ENCODE measurements around the gene PARD3B. TPM values are rescaled to one million over a fixed set of nuclear protein-coding genes. Genes with fewer than 3 reads are reported as not detected.

The PARD3B gene
- total RNA-seq, 1 experiment from 2014 or later = 2.0 TPM

GRCh38 chr2:205103699-205104098 lies 558.4 kb downstream of the PARD3B start:
- RAD21 ChIA-PET (ENCODE audit: low non-redundant PET in 1 of 2, low total read pairs in 2 of 2, uncharacterized antibody in 2 of 2, unreplicated experiment in 2 of 2) = no interaction called here
- CTCF ChIA-PET = no interaction called here
- intact Hi-C loops (cut with micrococcal nuclease) = no loop called here
- Histone ChIP-seq H3K27ac (ENCODE audit: low read depth, low read length) (no peak overlapping the region), H2AFZ (ENCODE audit: low read depth, low read length, poor library complexity, severe bottlenecking) (no peak overlapping the region), H3K9me2 (ENCODE audit: insufficient read depth) (no peaks in the 10 kb centered on the region), H3K9ac (ENCODE audit: low read length) (no peak overlapping the region), H3K79me2 (ENCODE audit: insufficient read depth, low read length) (no peaks in the 10 kb centered on the region), H4K20me1 (ENCODE audit: insufficient read depth) (no peaks in the 10 kb centered on the region), H3K27me3 (ENCODE audit: insufficient read depth, low read length) (no peaks in the 10 kb centered on the region), H3K4me1 (ENCODE audit: control insufficient read depth in 1 of 2, insufficient read depth in 2 of 2, low read length in 2 of 2) (no peaks in the 10 kb centered on the region), H3K4me3 (replicated peaks in 1 of 2; ENCODE audit: low read depth in 1 of 2, low read length in 2 of 2) (no peak overlapping the region), H3K9me3 (ENCODE audit: control insufficient read depth in 1 of 2, insufficient read depth in 1 of 2, low read depth in 1 of 2, low read length in 2 of 2) (no peaks in the 10 kb centered on the region), H3K4me2 (ENCODE audit: low read length) (no peak overlapping the region), H3K36me3 (ENCODE audit: control insufficient read depth in 1 of 2, insufficient read depth in 2 of 2, low read length in 2 of 2) (no peaks in the 10 kb centered on the region)
- DNase-seq (ENCODE audit: low read depth, low spot score) (no peak), ATAC-seq (no peak)
- TF ChIP-seq POLR2AphosphoS5 (IDR thresholded peaks at IDR 0.05; ENCODE audit: low read depth, low read length) = no peak
- TF ChIP-seq REST (IDR thresholded peaks at IDR 0.05; ENCODE audit: low read depth) = no peak
- no peak for TF ChIP-seq ZNF274 (IDR thresholded peaks at IDR 0.05; ENCODE audit: low read depth, low read length)
- no peak for TF ChIP-seq MAX (IDR thresholded peaks at IDR 0.05)
- no peak for TF ChIP-seq SRF (IDR thresholded peaks at IDR 0.05; ENCODE audit: low read depth)
- TF ChIP-seq ATF3 (IDR thresholded peaks at IDR 0.05) = no peak
- no peak for TF ChIP-seq FOSL1 (IDR thresholded peaks at IDR 0.05; ENCODE audit: low read depth)
- no peak for TF ChIP-seq RAD21 (IDR thresholded peaks at IDR 0.05; ENCODE audit: low read depth)
- no peak for TF ChIP-seq CEBPB (IDR thresholded peaks at IDR 0.05; ENCODE audit: low read depth)
- no peak for TF ChIP-seq ZFX (IDR thresholded peaks at IDR 0.05)
- TF ChIP-seq CTCF (IDR thresholded peaks at IDR 0.05 in 2 of 3, conservative IDR thresholded peaks at IDR 0.05 in 1 of 3; ENCODE audit: borderline replicate concordance in 1 of 3, insufficient read depth in 1 of 3, low read depth in 2 of 3, low read length in 2 of 3) = no peak
- POLR2A ChIA-PET = no interaction called here
- BruUV-seq (replicated peaks) = no TSS peak
